Ammon's horn (tissue), 1 donor: ENCODE measurements around the gene MEOX2.

ENCODE experiments used
- DNase-seq: peaks from one replicate; pipeline ENCODE4 v3.0.0-alpha.2; 2016; ENCODE audit warnings: low spot score

The MEOX2 gene

GRCh38 chr7:15610503-15610902, 76.0 kb downstream of the MEOX2 start:
- no peak for DNase-seq

GRCh38 chr7:15609287-15609686, 77.2 kb downstream of the MEOX2 start:
- no peak for DNase-seq

- DNase-seq, result no peak
These were observed 78.8 kb downstream of the MEOX2 start for GRCh38 chr7:15607529-15608210.

GRCh38 chr7:15606561-15606960, 79.9 kb downstream of the MEOX2 start:
- DNase-seq, result no peak

- DNase-seq, result no peak
These were observed 82.3 kb downstream of the MEOX2 start for GRCh38 chr7:15604166-15604565.

GRCh38 chr7:15603124-15603523, 83.4 kb downstream of the MEOX2 start:
- DNase-seq, result no peak

GRCh38 chr7:15602236-15602635, 84.2 kb downstream of the MEOX2 start:
- no peak for DNase-seq

- no peak for DNase-seq
These were observed 85.3 kb downstream of the MEOX2 start for GRCh38 chr7:15601175-15601574.

GRCh38 chr7:15600298-15600697, 86.2 kb downstream of the MEOX2 start:
- DNase-seq, result no peak

GRCh38 chr7:15594461-15594860, 92.0 kb downstream of the MEOX2 start:
- DNase-seq, result no peak

GRCh38 chr7:15593382-15593781, 93.1 kb downstream of the MEOX2 start:
- no peak for DNase-seq

GRCh38 chr7:15586266-15586665, 100.2 kb downstream of the MEOX2 start:
- DNase-seq, result no peak

- no peak for DNase-seq
These were observed 101.9 kb downstream of the MEOX2 start for GRCh38 chr7:15584575-15584974.

GRCh38 chr7:15582773-15583172, 103.7 kb downstream of the MEOX2 start:
- DNase-seq, result no peak

GRCh38 chr7:15581352-15581951, 105.0 kb downstream of the MEOX2 start:
- no peak for DNase-seq

GRCh38 chr7:15580604-15581351, 105.7 kb downstream of the MEOX2 start:
- DNase-seq, result no peak

- DNase-seq, result no peak
These were observed 108.9 kb downstream of the MEOX2 start for GRCh38 chr7:15577600-15577999.

GRCh38 chr7:15571301-15571878, 115.1 kb downstream of the MEOX2 start:
- DNase-seq, result no peak

GRCh38 chr7:15567652-15568051, 118.8 kb downstream of the MEOX2 start:
- DNase-seq, result no peak

- DNase-seq, result no peak
These were observed 119.4 kb downstream of the MEOX2 start for GRCh38 chr7:15567036-15567435.

GRCh38 chr7:15566476-15566875, 120.0 kb downstream of the MEOX2 start:
- no peak for DNase-seq

- DNase-seq, result peak; percentile 86
These were observed 124.6 kb downstream of the MEOX2 start, which contains the start of gene AGMO for GRCh38 chr7:15561835-15562234. Gene AGMO, minus strand, starts transcription at chr7:15562015.
